GM10248 (cell line): Measurements from ENCODE around the gene CACNA1B.

ENCODE experiments used
- CTCF ChIA-PET: fragments of 300-600 bp; sonication (Branson Sonifier 250); formaldehyde crosslinking; extraction: SDS; loops from one replicate; lab custom pipeline; 2021; ENCODE audit warnings: antibody characterized with exemption; lab: Yijun Ruan, JAX
- POLR2A ChIA-PET: fragments of 350-650 bp; sonication (Branson Sonifier 250); formaldehyde crosslinking; extraction: SDS; loops from one replicate; lab custom pipeline; 2020; ENCODE audit warnings: antibody characterized with exemption; lab: Yijun Ruan, JAX
- DNase-seq: peaks from one replicate; pipeline ENCODE4 v3.0.0; 2012; ENCODE audit errors: extremely low spot score
- CTCF ChIP-seq: IDR thresholded peaks from 2 replicates; pipeline ENCODE4 v1.5.1; 2012; ENCODE audit warnings: mild to moderate bottlenecking, low read depth; ENCODE audit errors: extremely low read depth, missing control alignments, control extremely low read depth

Gene CACNA1B

DNA sequence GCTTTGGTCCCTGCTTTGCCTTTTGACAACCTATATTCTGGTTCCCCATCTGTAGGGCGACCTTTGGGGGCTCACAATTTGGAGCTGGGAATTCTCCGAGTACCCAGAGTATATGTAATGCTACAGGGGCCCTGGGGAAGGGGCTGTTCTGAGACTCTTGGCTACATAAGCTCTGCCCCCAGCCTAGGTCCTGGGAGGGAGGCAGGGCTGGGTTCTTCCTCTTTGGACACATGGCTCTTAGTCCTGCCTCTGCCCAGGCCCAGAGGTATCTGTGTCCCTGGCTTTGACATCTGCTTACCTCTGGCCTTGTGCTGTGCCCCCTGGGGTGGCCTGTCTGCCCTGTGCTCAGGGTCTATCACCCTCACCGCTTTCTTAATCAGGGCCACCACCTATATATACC lies 181.6 kb downstream of the CACNA1B start:
- no peak for TF ChIP-seq CTCF
- ChIA-PET CTCF (no interaction called here), POLR2A (no interaction called here)
- DNase-seq: no peak

- ChIA-PET CTCF (no interaction called here), POLR2A (no interaction called here)
- no peak for TF ChIP-seq CTCF
- no peak for DNase-seq
Observed at GRCh38 chr9:138060365-138060764, 182.8 kb downstream of the CACNA1B start.

DNA sequence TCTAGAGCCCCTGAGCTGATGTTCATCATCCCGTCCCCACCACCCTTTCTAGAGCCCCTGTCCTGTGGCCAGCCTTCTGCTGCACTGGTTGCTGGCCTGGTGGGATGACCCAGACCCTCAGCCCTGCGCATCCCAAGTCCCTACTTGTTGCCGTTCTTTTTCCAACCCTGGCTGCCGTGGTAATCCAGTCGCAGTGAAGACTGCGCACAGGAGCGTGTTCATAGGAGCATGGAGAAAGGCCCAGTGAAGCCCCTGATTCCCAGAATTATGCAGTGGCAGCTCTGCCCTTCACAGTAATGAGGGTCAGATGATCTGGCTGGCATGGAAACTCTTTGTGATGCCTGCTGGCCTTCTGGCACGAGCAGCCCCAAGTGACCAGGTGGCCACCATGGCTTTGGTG lies 183.3 kb downstream of the CACNA1B start:
- POLR2A ChIA-PET: no interaction called here
- DNase-seq: no peak
- TF ChIP-seq CTCF: no peak
- CTCF ChIA-PET: no interaction called here

GRCh38 chr9:138061631-138062030 lies 184.0 kb downstream of the CACNA1B start:
- POLR2A ChIA-PET: no interaction called here
- DNase-seq: no peak
- no peak for TF ChIP-seq CTCF
- CTCF ChIA-PET: no interaction called here

GRCh38 chr9:138062196-138062595 lies 184.6 kb downstream of the CACNA1B start:
- ChIA-PET CTCF (no interaction called here), POLR2A (no interaction called here)
- no peak for DNase-seq
- no peak for TF ChIP-seq CTCF

- no peak for TF ChIP-seq CTCF
- no peak for DNase-seq
- POLR2A ChIA-PET: no interaction called here
- CTCF ChIA-PET: no interaction called here
Observed at GRCh38 chr9:138063033-138063432, 185.5 kb downstream of the CACNA1B start.

- no peak for TF ChIP-seq CTCF
- ChIA-PET CTCF (no interaction called here), POLR2A (no interaction called here)
- no peak for DNase-seq
Observed at GRCh38 chr9:138063785-138064184, 186.2 kb downstream of the CACNA1B start.
